Activated T-cell treated with anti-CD3 and anti-CD28 coated beads, Interleukin-2, amount 50 U/mL, for 48 hours (primary cell): ENCODE measurements around the gene SGCA.
A peak's percentile ranks its signal among the peaks of the same experiment; 100 is the strongest.

Experiments
- DNase-seq, 2 experiments: peaks; one replicate each; pipeline ENCODE4 v3.0.0-alpha.2; 2020

SGCA gene

DNA sequence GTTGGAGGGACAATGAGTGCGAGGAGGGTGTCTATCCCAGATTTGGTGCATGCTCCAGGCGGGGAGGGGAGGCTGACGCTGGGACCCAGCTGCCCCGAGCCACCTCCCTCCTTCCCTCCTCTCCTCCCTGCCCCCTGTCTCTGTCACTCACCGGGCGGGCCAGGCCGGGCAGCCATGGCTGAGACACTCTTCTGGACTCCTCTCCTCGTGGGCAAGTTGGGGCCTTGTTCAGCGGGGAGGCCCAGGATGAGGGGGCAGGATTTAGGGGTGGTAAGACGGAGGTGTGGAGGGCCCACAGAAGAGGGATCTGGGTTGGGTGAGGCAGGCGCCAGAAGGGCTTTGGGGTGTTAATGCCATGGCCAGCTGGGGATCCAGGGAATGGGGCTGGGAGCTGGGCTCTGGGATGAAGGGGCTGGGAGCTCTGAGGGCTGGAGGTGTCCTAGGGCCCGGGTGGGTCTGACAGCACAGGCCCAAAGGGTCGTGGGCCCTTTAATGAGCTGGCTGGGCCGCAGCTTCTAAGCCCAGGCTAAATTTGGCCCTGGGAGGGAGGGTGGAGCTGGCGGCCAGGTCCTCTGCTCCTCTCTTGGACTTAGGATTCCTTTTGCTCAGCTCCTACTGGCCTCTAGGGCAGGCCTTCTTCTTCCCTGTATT lies at the start of gene SGCA:
Gene SGCA (plus strand): TSS at position 139 of the 651 bp plus-strand sequence. CDS start 36 bp downstream, at position 175.
- DNase-seq: no peak

DNA sequence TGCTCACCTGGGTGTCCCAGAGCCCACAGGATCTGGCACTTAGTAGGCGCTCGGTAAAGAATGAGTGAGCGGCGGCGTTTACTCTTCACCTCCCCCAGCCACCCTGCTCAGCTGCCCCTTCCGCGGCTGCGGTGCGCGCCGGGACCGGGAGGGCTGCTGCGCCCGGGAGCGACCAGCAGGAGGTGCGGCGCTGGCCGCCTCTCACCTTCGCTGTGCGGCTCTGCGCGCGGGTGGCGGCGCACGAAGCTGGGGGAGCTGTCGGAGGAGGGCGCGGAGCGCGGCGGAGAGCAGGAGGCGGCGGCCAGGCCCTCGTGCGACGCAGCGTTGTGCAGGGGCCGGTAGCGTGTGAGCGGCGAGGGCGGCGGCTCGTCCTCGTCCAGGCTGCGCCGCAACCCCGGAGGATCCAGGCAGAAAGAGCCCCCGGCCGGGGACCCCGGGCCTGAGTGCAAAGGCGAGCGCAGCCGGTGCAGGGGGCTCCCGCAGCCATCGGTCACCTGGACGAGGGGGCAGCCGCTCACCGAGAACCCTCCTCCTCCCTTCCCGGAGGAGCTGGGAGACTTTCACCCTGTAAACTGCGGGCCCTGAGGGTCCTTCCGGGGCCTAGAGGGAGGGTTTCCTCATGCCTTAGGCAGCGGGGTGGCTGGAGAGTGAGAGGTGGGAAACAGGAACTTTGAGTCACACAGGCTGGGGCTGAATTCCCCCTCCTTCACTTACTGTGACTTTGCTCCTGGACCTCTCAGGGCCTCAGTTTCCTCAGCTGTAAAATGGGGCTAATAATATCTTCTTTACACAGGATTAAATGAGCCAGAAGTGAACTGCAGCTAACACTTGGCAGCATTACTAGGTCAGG lies 48.4 kb upstream of the SGCA start:
- peak; percentile 71 to 79 for DNase-seq

DNA sequence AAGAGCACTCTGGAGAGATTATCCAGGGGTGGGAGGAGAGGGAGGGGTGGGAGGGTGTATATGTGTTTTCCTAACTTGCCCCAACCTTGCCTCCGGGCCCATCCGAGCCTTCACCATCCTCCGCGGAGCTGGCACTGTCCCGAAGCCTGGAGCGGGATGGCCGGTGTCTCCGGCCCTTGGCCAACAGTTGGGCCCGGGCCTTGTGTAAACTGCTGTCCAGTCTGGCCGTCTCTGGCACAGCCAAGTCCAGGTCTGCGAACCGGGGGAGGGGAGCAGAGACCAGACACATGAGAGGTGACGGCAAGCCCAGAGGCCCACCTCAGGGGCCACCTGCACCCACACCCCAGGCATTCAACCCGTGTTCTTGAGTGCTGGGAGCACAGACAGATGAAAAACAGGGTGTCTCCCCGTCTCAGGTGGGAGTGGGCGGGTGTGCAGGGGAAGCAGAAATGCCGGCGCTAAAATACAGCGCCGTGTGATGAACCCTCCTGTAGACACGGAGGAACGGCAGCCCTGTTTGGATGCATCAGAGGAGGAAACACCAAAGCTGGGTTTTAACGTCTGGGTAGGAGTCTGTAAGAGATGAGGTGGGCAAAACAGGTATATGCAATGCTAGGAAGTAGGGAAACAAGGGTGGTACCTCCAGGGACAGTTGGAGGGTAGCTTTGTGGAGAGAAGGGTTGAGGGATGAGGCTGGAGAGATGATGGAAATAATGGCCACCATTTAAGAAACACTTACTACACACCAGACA lies 47.6 kb upstream of the SGCA start:
- no peak for DNase-seq

DNA sequence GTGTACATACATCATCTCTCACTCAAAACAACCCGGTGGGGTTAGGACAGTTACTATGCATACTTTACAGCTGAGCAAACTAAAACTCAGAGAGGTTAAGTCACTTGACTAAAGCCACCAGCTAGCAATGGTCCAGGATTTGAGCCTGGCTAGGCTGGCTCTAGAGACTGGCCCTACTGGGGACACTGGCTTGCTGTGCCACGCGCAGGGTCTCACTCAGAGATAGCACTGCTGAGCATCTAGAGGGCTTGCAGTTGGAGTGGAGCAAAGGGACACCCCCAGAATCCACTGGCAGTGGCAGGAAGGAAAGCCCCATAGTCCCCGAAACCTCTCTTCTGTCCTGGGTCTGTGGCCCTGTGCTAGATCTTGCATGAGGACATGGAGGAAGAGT lies 47.0 kb upstream of the SGCA start:
- DNase-seq: no peak

DNA sequence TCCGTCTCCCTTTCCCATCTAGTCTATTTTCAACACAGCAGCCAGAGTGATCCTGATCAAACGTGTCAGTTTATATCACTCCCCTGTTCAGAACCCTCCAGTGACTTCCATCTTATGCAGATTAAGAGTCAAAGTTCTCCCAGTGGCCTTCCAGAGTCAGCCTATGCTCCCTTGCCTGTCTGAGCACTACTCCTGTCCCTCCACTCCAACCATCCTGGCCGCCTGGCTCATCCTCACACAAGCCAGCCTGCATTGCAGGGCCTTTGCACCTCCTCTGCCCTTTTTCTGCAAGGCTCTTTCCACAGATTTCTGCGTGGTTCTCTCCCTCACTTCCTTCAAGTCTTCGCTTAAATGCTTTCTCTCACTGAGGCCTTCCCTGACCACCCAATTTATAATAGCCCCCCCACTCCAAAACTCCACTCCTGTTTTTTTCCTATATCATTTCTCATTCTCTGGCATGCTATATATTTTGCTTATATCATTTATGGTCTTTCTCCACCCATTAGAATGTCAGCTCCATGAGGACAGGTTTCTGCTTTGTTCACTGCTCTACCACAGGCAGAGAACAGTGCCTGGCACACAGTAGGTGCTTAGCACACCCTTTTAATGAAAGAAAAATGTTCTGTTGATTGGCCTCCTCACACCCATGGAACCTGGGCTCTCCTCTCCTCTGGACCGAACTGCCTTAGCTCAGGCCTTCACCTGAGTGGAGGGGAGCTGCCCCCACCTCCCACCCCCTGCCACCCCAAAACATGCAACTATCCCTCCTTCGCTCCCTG lies 45.1 kb upstream of the SGCA start:
- no peak for DNase-seq

DNA sequence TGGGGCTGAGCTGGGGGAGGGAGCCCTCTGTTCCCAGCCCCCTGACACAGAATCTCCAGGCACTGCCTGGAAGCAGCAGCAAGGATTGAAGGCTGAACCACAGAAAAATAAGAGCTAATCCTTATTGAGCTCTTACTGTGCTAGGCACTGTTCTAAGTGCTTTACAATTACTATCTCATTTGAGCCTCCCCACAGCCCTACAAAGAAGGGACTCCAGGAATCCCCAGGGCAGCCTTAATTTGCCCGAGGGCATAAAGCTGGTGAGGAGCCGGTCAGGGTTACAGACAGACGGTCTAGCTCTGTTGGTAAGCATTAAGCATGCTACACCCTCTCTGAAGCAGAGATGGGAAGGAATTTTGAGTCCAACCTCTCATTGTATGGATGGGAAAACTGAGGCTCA lies 42.9 kb upstream of the SGCA start:
- no peak for DNase-seq

DNA sequence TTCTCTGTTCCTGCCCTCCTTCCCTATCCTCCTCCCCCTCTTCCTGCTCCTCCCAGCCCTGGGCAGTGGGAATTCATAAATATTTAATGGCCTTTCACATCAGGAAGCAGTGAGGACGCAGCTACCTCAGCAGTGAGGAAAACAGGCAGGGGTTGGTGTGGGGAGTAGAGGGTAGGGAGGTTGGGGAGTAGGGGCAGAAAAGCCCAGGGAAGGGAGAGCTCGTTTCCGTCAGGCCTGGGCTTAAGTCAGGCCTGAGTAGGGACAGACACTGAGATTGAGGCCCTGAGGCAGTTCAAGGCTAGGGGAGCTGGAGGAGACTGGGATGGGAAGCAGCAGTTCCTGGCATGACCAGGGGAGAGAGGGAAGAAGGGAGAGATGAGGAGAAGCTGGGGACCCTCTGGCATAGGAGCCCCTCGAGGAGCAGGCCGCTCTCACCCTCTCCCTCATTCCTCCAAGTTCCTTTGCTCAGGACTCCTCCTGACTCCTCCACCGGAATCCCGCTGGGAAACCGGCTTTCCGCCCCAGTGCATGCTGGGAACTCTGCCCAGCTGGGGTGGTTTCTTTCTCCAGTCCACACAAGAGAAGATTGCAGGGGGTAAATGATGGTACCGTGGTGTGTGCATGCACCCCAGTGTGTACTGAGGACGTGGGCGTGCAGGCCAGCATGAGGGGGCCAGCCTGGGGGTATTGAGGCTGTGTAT lies 42.0 kb upstream of the SGCA start:
- no peak for DNase-seq

DNA sequence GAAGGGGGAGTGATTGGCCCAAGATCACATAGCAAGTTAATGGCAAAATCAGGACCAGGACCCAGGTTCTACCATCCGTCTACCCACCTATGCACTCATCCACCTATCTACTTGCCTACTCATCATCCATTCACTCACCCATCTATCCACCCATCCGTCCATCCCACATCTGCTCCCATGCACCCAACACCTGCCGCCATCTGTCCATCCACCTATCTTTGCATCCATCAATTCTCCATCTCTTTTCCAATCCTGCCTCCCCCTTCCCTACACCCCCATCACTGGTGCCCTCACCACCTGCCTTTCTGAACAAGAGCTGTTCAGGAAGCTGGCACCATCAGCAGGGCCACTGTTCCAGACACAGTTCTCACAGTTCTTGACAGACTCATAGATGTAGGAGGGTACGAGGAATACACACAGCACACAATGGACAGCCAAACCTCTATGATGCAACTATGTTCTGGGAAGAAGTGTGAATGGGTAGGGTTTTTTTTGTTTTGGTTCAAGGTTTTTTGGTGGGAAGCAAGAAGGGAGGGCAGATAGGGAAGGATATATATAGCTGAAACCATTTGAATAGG lies 40.3 kb upstream of the SGCA start:
- DNase-seq: no peak

DNA sequence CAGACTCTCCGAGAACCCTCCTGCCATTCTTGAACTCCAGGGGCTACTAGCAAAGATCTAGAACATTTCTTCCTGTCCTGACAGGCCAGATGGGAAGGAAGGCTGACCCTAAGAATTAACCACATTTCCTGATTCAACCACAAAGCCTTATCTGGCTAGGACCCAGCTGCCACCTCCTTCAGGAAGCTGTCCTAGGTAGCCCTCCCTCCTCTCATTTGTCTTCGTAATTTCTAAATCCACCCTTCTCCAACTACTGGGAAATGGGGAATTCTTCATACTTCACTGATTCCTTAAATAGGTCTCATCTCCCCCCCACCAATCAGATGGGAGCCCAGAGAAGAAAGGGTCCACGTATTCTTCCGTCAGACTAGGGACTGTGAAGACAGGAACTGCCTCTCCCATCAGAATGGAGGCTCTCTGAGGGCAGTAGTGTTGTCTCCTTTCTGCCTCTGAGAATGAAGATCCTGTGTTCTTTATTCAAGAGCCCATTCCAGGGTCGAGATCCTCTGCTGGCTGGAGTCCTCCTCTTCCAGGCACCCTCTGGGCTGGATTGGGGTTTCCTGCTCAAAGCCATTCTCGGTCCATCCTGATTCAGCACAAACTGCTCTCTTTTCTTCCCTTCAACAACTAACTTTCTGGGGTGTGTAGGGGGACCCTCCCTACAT lies 38.0 kb upstream of the SGCA start:
- DNase-seq: no peak

DNA sequence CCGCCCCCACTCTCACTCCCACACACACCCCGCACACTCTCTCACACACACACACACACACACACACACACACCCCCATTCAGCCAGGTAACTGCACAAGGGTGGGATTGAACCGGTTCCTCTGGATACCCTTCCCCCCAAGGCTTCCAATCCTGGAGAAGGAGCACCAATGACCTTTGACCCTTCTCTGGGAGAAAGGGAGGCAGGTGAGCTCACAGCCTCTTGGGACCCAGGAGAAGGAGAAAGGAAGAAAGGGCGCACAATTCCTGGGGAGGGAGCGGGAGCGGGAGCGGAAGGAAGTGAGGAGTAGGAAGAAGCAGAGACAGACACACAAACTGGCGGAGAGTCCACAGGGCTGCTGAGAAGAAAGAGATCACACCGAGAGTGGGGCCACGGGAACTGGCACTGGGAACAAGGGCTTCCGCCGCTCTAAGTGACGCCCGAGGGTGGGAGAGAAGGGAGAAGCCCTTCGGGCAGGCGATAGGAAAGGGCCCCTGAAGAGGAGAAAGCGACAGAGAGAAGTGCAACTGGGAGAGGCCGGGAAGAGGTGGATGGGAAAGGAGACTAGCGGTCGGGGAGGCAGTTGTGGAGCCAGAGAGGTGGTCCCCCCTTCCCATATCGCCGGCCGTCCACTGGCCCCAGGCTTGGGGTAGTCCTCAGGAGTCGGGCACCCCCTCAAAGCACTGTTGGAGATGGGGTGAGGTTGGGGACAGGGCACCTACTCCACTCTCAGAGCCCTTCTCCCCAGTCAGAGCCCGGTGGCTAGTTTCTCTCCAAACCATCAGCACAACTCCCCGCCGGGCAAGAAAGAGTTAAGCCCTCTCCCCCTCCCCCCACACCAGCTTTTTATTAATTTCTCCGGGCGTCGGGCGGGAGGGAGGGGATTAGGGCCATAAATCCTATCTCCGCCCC lies 37.1 kb upstream of the SGCA start:
- DNase-seq: peak in 1 of 2 experiments; percentile 23

DNA sequence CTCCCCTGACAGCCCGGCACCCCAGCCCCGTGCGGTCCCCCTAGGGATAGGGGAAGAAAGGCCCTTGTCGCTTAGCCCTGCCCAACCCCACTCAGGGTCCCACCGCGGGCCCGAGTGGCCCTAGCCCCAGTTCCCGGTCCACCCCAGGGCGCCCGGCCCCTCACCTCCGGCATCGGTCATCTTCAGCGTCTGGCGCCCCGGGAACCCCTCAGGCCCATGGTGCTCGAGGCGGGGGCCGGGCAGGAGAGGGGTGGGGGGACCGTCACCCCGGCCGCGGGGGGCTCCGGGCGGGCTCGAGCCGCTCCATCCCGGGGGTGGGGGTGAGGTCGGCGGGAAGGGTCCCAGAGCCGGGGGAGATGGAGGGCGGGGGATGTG lies 36.5 kb upstream of the SGCA start:
- DNase-seq: peak in 1 of 2 experiments; percentile 21

DNA sequence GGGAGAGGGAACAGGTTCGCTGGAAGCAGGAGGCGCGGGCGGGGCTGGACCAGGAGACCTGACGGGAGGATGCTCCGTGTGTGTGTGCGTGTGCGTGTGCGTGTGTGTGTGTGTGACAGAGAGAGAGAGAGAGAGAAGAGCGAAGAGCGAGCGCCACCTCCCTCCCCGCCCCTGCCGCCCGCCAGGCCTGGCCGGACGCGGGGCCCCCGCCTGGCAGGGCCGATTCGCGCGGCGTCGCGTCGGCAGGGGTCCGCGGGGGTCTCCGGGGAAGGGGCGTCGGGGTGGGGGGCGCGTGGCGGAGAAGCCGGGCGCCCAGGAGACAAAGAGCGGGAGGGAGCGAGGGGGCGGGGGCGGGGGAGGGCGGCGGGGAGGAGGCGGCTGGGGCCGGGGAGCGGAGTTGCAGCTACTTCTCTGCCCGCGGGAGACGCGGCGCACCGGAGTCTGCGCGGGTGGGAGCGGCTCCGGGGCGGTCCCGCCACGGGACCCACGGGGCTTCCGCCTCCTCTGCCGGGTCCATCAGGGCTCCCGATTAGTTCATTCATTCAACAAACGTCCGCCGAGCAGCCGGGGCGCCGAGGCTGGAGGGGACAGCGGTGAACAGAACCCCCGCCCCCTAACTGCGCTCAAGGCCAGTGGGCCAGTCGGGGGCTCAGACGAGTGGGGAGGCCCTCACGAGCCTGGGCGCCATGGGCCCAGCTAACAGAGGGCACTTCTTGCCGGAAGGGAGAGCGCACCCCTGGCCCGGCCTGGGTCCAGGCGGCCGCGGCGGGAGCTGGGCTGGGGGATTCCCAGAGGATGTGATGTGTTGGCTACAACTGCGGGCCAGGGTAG lies 35.9 kb upstream of the SGCA start, which contains the start of gene SAMD14:
Gene SAMD14 (minus strand): TSS at position 433 of the 831 bp plus-strand sequence. CDS start 5,201 bp downstream, outside the sequence.
- DNase-seq: peak; percentile 38 to 50

DNA sequence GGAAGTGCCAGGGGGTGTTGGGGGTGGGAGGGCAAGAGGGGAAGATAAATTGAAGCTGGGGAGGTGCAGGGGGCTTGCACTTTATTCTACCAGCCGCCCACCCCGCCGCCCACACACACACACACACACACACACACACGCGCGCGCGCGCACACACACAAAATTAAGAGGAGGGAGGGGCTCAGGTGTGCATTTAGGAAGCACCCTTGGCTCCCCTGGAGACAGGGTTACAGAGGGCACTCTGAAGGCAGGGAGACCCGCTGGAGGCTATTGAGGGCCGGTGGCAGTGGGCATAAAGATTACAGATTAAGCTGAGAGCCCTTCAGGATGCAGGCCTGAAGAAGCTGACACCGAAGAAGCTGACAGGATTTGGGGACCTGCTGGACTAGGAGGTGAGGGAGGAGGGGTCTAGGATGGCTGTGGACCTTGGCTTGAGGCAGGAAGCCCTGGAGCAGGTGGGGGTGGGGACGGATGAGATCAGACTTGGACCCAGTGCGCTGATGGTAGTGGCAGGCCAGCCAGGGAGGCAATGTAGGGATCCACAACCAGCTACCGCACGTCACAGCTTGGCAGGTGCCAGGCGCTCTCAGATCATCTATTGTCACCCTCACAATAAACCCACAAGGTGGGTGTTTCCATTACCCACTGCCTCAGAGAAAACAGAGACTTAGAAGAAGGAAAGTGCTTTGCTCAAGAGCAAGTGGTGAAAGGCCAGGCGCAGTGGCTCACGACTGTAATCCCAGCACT lies 35.1 kb upstream of the SGCA start:
- peak in 1 of 2 experiments; percentile 40 for DNase-seq

DNA sequence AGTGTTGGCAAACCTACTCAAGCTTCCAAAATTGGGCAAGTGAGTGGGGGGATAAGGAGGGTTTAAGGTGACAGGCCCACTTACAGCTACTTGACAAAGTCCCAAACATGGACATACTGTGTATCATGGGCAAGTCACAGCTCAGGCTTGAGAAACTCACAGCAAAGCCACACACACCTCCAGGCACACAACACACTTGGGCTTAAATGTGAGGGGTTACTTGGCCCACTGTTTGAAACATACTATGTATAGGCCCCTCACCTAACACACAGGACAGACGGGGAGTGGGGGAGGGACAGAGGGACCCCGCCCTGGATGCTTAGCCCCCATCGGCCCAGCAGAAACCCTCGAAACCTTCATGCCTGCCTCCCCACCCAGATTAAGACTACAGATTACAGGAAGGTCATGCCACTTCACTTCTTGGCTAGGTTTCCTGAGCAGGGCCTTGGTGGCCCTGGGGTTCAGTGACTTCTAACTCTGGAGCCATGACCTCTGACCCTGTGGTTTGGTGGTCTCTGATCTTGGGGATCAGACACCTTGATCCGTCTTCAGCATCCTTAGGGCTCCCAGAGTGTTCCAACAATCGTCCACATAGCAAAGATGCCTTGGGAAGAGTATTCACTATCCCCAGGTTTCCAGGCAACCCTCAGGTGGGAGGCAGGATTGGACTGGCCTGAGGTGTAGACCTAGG lies 33.6 kb upstream of the SGCA start:
- DNase-seq: peak in 1 of 2 experiments; percentile 15

DNA sequence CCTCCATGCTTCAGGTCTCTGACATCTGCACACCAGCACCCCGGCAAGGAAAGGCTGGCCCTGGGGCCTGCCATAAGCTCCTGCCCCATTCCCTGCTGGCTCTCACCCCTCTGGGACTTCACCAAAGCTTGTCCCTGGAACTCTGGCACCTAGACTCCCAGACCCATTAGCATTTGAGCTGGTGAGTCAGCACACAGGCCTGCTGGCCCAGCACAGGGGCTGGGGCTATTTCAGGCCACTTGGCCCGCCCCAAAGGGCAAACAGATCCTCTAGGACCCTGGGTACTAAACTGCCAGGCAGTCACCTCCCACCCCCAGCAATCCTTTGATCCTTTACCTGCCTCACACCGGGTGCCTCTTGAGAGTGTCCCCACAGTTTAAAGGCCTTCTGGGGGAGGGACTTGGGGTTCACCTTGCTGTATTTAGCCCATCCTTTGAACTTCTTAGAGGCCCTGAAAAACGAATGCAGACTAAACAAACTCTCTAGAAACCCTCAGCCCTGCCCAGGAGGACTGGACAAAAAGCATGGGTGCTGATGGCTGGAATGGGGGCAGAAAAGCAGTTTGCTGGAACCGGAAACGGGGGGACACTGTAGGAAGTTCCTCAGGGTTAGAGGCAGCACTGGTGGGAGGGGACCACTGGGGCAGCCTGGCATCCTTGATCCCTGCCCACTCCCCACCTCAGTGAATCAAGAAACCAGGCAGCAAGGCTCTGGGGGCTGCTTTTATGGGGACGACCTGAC lies 32.6 kb upstream of the SGCA start:
- DNase-seq: peak in 1 of 2 experiments; percentile 13

DNA sequence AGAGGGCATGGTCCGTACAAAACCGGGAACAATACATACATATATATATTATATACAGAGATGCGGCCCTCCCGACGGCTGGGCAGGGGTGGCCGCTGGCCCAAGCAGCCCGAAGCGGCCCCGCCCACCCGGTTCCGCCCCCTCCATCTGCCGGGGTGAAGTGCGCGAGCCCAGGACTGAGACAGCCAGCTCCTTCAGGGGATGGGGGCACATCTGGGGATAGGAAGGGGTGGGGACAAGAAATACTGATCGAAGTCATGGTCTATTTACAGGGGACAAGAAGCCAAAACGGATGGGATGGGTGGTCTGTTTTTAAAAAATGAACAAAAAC lies 32.1 kb upstream of the SGCA start:
- DNase-seq: no peak
